ENCODE results near the gene FGF22.

The FGF22 gene

DNA sequence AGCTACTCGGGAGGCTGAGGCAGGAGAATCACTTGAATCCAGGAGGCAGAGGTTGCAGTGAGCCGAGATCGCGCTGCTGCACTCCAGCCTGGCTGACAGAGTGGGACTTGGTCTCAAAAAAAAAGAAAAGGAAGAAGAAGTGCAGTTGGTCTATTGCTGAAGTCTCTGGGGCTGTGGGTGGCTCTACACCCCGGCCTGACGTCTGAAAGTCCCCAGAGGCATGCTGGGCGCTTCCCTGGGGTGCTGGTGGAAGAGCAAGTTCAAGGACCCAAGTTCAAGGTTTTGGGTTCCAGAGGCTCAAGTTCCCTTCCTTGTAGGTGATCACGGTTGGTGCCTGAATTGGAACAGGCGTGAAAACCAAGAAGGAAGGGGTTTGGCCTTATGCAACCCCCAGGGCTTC is 46.2 kb upstream of the FGF22 start:
- in situ Hi-C loops (cut with HindIII; ENCODE audit: low sequenced_read_pairs), result no loop called here
- TF ChIP-seq, protein P1, sequence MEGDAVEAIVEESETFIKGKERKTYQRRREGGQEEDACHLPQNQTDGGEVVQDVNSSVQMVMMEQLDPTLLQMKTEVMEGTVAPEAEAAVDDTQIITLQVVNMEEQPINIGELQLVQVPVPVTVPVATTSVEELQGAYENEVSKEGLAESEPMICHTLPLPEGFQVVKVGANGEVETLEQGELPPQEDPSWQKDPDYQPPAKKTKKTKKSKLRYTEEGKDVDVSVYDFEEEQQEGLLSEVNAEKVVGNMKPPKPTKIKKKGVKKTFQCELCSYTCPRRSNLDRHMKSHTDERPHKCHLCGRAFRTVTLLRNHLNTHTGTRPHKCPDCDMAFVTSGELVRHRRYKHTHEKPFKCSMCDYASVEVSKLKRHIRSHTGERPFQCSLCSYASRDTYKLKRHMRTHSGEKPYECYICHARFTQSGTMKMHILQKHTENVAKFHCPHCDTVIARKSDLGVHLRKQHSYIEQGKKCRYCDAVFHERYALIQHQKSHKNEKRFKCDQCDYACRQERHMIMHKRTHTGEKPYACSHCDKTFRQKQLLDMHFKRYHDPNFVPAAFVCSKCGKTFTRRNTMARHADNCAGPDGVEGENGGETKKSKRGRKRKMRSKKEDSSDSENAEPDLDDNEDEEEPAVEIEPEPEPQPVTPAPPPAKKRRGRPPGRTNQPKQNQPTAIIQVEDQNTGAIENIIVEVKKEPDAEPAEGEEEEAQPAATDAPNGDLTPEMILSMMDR (IDR thresholded peaks at IDR 0.05; ENCODE audit: low read depth, low read length, missing control alignments), result no peak
- H3K4me3 ChIP-seq (ENCODE audit: low read depth, low read length), result no peak overlapping the region
- no peak for DNase-seq (ENCODE audit: low read depth)

DNA sequence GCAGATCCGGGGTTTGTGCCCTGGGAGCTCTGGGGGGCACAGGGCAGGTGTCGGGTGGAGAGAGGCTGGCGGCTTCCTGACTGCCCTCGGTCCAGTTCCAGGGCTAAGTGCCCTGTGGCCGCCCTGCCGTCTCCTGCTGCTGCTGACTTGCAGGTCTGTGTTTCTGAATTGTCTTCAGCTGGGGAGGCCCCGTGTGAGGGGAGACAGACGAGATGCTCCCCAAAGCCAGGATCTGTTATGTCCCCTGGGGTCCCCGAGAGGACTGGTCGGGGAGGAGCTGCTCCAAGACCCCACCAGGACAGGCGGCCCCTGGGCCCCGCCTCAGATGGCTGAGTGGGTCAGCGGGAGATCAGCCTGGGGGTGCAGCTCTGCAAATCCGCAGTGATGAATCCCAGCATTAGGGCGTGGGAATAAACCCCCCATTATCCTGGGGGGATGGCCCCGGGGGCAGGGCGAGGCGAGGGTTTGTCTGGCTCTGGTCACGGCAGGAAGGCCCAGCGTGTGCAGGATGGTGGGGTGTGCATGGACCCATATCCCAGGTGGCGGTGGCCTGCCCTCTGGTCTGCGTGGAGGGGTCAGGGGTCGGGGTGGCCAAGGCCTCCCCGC is 45.3 kb upstream of the FGF22 start:
- DNase-seq (ENCODE audit: low read depth), result no peak
- TF ChIP-seq, protein P1 (IDR thresholded peaks at IDR 0.05; ENCODE audit: low read depth, low read length, missing control alignments), result no peak
- H3K4me3 ChIP-seq (ENCODE audit: low read depth, low read length), result no peak overlapping the region
- in situ Hi-C loops (cut with HindIII; ENCODE audit: low sequenced_read_pairs), result no loop called here

DNA sequence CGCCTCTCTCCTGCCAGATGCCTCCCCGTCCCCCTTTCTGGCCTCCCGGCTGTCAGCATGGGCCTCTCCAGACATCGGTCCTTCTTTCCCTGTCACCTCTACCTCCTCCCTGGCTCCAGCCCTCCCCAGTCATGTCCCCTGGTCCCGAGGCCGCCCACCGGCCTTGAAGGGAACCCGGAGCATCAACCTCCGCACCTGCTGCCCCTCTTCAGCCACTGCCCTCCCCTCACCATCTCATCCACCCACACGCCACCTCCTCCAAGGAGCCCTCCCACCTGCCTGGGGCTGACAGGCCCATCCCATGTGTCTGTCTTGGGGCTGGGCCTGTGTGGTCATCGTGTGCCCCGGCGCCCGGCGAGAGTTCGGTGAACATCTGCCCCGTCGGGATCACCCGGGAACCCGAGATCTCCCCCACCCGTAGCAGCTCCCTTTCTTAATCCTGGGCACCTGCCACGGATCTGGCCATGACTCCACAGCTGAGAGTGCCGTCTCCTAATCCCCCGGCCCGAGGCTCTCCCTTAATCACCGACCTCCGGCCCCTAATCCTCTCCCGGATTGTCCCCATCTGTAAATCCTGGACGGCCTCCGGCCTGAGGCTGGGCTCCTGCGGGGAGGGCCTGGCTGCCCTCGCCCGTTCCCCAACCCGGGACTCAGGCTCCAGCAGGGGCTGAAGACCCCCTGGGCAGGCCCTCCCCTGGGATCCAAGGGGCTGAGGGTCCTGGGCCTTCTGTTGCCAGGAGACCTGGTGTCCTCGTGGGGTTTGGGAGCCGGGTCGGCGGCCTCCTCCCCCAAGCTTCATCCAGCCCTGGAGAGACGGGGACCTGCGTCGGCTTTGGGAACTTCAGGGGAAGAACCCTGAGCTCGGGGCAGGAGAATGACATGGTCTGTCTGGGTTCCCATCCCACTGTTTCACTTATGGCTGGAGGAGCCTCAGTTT is 44.1 kb upstream of the FGF22 start:
- no peak overlapping the region for H3K4me3 ChIP-seq (ENCODE audit: low read depth, low read length)
- TF ChIP-seq, protein P1 (IDR thresholded peaks at IDR 0.05; ENCODE audit: low read depth, low read length, missing control alignments), result no peak
- in situ Hi-C loops (cut with HindIII; ENCODE audit: low sequenced_read_pairs), result no loop called here
- no peak for DNase-seq (ENCODE audit: low read depth)

DNA sequence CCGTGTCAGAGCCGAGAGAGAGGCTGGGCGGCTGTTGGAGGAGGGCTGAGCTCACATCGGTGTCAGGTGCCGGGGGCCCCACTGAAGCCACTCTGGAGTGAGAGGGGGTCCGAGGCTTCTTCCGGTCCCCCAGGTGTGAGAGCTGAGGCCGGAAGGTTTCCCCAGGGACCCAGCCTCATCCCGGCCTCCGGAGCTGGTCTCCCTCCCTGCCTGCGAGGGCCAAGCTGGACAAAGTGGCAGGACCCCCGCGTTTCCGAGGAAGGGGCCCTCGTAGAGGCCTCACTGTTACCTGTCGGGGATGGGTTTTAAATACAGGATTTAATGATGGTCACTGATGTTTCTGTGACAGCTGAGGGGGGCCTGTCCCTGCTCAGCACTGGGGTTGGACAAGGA is 43.4 kb upstream of the FGF22 start:
- TF ChIP-seq, protein P1 (IDR thresholded peaks at IDR 0.05; ENCODE audit: low read depth, low read length, missing control alignments), result no peak
- no peak overlapping the region for H3K4me3 ChIP-seq (ENCODE audit: low read depth, low read length)
- DNase-seq (ENCODE audit: low read depth), result no peak
- in situ Hi-C loops (cut with HindIII; ENCODE audit: low sequenced_read_pairs), result no loop called here

DNA sequence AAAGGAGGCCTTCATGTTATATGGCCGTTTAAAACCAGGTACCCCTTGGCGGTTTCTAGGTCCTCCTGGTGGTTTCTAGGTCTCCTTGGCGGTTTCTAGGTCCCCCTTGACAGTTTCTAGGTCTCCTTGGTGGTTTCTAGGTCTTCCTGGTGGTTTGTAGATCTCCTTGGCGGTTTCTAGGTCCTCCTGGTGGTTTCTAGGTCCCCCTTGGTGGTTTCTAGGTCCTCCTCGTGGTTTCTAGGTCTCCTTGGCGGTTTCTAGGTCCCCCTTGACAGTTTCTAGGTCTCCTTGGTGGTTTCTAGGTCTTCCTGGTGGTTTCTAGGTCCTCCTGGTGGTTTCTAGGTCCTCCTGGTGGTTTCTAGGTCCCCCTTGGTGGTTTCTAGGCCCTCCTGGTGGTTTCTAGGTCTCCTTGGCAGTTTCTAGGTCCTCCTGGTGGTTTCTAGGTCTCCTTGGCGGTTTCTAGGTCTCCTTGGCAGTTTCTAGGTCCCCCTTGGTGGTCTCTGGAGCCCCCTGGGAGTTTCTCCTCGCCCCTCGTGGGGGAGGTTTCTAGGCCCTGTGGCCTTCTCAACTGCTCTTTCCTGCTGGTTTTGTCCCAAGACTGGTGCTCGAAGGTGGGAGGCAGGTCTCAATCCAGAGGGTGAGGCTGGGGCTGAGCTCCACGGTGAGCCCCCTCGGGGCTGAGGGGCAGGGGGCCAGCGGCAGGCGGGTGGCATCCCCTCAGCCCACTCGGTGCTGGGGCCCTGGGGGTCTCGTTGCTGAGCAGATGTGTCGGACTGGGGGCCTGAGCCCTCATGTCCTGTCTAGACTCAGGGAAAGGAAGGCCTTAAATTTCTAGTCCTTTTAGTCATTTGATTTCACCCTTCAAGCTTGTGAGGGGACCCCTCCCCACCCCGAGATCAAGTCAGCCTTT is 42.0 kb upstream of the FGF22 start:
- DNase-seq (ENCODE audit: low read depth), result no peak
- in situ Hi-C loops (cut with HindIII; ENCODE audit: low sequenced_read_pairs), result no loop called here

More for the DNA sequence above, 42.0 kb upstream of the FGF22 start:
- TF ChIP-seq, protein P1 (IDR thresholded peaks at IDR 0.05; ENCODE audit: low read depth, low read length, missing control alignments), result no peak
- no peak overlapping the region for H3K4me3 ChIP-seq (ENCODE audit: low read depth, low read length)
